HCT116 (cell line): ENCODE data around the gene WDR44. TPM values are rescaled to one million over a fixed set of nuclear protein-coding genes. Genes with fewer than 3 reads are reported as not detected.

ENCODE experiments used
- ATAC-seq: fragments of 200-7000 bp; cut with Tn5 transposase; 2 replicates; pipeline ENCODE4 v1.9.1; 2020; ENCODE audit warnings: mild to moderate bottlenecking, moderate library complexity
- BruUV-seq: library from RNA; stranded (reverse); fragments of 400-500 nt; replicated peaks from 2 replicates; lab custom pipeline; 2021; lab: Mats Ljungman, UMichigan
- CTCF ChIA-PET: fragments of 300-600 bp; sonication (Branson Sonifier 250); formaldehyde crosslinking; loops from one replicate; lab custom pipeline; 2021; ENCODE audit warnings: antibody characterized with exemption; lab: Charles Lee
- POLR2A ChIA-PET: fragments of 300-600, 350-600 bp; sonication (Branson Sonifier 250); formaldehyde crosslinking; loops from one replicate; lab custom pipeline; 2021; ENCODE audit warnings: antibody characterized with exemption; lab: Charles Lee
- RAD21 ChIA-PET, 2 experiments: fragments of 300-600 bp; sonication (Branson Sonifier 250); formaldehyde crosslinking; loops; one replicate each; lab custom pipeline; 2023; ENCODE audit warnings: low total read pairs in 2 of 2; ENCODE audit not compliant: uncharacterized antibody in 2 of 2, unreplicated experiment in 2 of 2, low non-redundant PET in 1 of 2; lab: Charles Lee
- DNase-seq: peaks from one replicate; pipeline ENCODE4 v3.0.0-alpha.2; 2010; ENCODE audit warnings: low read depth, low spot score
- H2AFZ ChIP-seq: fragments of 200-600 bp; shearing (Covaris generic), sonication (generic); 2 replicates; pipeline ENCODE4 v1.6.1; 2017; ENCODE audit warnings: low read depth, mixed run types, mixed read lengths, antibody characterized with exemption, low read length; ENCODE audit not compliant: poor library complexity, severe bottlenecking
- H3K27ac ChIP-seq: 2 replicates; pipeline ENCODE4 v1.5.1; 2012; ENCODE audit warnings: low read depth, low read length
- H3K27me3 ChIP-seq: fragments of 200-600 bp; sonication (generic); 2 replicates; pipeline ENCODE4 v1.6.1; 2016; ENCODE audit warnings: mixed run types, low read length, mixed read lengths; ENCODE audit not compliant: insufficient read depth
- H3K36me3 ChIP-seq, 2 experiments: fragments of 200-500 bp in 1 of 2; fragments of 200-600 bp in 1 of 2; sonication (Bioruptor generic) in 1 of 2; sonication (generic) in 1 of 2; 2 replicates each; pipeline versions ENCODE4 v1.5.1 to v1.6.1; 2014 to 2016; ENCODE audit warnings: low read length in 2 of 2, inconsistent platforms in 1 of 2, mixed read lengths in 1 of 2, mixed run types in 1 of 2; ENCODE audit not compliant: insufficient read depth in 2 of 2, control insufficient read depth in 1 of 2
- H3K4me1 ChIP-seq, 2 experiments: fragments of 200-600 bp in 1 of 2; sonication (generic) in 1 of 2; 2 replicates each; pipeline versions ENCODE4 v1.5.1 to v1.6.1; 2012 to 2017; ENCODE audit warnings: low read length in 2 of 2, inconsistent platforms in 1 of 2, mild to moderate bottlenecking in 1 of 2, mixed read lengths in 1 of 2, mixed run types in 1 of 2, moderate library complexity in 1 of 2; ENCODE audit not compliant: insufficient read depth in 2 of 2, control insufficient read depth in 1 of 2
- H3K4me2 ChIP-seq: fragments of 200-600 bp; sonication (generic); 2 replicates; pipeline ENCODE4 v1.6.1; 2017; ENCODE audit warnings: mixed run types, low read length, mixed read lengths
- H3K4me3 ChIP-seq, 2 experiments: fragments of 200-600 bp in 1 of 2; sonication (generic) in 1 of 2; replicated peaks in 1 of 2; 2 replicates each; pipeline ENCODE4 v1.5.1; 2011 to 2016; ENCODE audit warnings: low read length in 2 of 2, control low read depth in 1 of 2, low read depth in 1 of 2, mild to moderate bottlenecking in 1 of 2, mixed read lengths in 1 of 2, mixed run types in 1 of 2
- H3K79me2 ChIP-seq: fragments of 200-600 bp; sonication (generic); 2 replicates; pipeline ENCODE4 v1.6.1; 2017; ENCODE audit warnings: mild to moderate bottlenecking, mixed run types, low read length, moderate library complexity, mixed read lengths; ENCODE audit not compliant: insufficient read depth
- H3K9ac ChIP-seq: fragments of 200-600 bp; sonication (generic); 2 replicates; pipeline ENCODE4 v1.6.1; 2016; ENCODE audit warnings: low read length, mixed read lengths
- H3K9me2 ChIP-seq: fragments of 200-600 bp; sonication (generic), shearing (Covaris generic); 2 replicates; pipeline ENCODE4 v1.6.1; 2017; ENCODE audit warnings: mixed run types, mild to moderate bottlenecking, moderate library complexity; ENCODE audit not compliant: insufficient read depth
- H3K9me3 ChIP-seq, 2 experiments: fragments of 200-500 bp in 1 of 2; fragments of 200-600 bp in 1 of 2; sonication (Bioruptor generic) in 1 of 2; sonication (generic) in 1 of 2; 2 replicates each; pipeline ENCODE4 v1.6.1; 2014 to 2017; ENCODE audit warnings: low read length in 2 of 2, mixed read lengths in 2 of 2, inconsistent platforms in 1 of 2, low read depth in 1 of 2, mild to moderate bottlenecking in 1 of 2, mixed run types in 1 of 2, moderate library complexity in 1 of 2; ENCODE audit not compliant: control insufficient read depth in 1 of 2, insufficient read depth in 1 of 2
- H4K20me1 ChIP-seq: fragments of 200-600 bp; sonication (generic), shearing (Covaris generic); 2 replicates; pipeline ENCODE4 v1.6.1; 2017; ENCODE audit warnings: mixed run types, mild to moderate bottlenecking, moderate library complexity; ENCODE audit not compliant: insufficient read depth
- CBX3 ChIP-seq: IDR thresholded peaks from 2 replicates; pipeline ENCODE4 v1.6.1; 2012; ENCODE audit warnings: low read depth
- ELF1 ChIP-seq: IDR thresholded peaks from 2 replicates; pipeline ENCODE4 v1.6.1; 2012; ENCODE audit warnings: low read depth, borderline replicate concordance
- POLR2A ChIP-seq: IDR thresholded peaks from 2 replicates; pipeline ENCODE4 v1.7.0; 2011; ENCODE audit warnings: borderline replicate concordance; ENCODE audit not compliant: insufficient read depth, insufficient read length; ENCODE audit errors: extremely low read depth
- POLR2AphosphoS5 ChIP-seq: IDR thresholded peaks from 2 replicates; pipeline ENCODE4 v1.6.1; 2011; ENCODE audit warnings: mild to moderate bottlenecking, low read depth, low read length, moderate library complexity
- SP1 ChIP-seq: IDR thresholded peaks from 2 replicates; pipeline ENCODE4 v1.6.1; 2012; ENCODE audit warnings: low read depth
- TCF7L2 ChIP-seq: IDR thresholded peaks from 2 replicates; pipeline ENCODE4 v1.7.0; 2011; ENCODE audit warnings: borderline replicate concordance, inconsistent platforms; ENCODE audit not compliant: insufficient read depth, insufficient read length; ENCODE audit errors: extremely low read depth
- ZNF274 ChIP-seq: fragments of 200-500 bp; sonication (Bioruptor generic); IDR thresholded peaks from 2 replicates; pipeline ENCODE4 v1.6.1; 2014; ENCODE audit warnings: mild to moderate bottlenecking, low read depth, low read length, inconsistent platforms
- intact Hi-C: fragments of 100-400 bp; cut with micrococcal nuclease; formaldehyde crosslinking; loops from 2 replicates; pipeline ENCODE4 v1.10.0; 2022
- total RNA-seq: library from RNA; stranded (reverse); gene quantifications from one replicate; pipeline ENCODE4 v1.2.1, GENCODE V29; 2021; ENCODE audit not compliant: unreplicated experiment
- TF ChIP-seq, protein P1 (sequence below): IDR thresholded peaks from 2 replicates; pipeline ENCODE4 v1.6.1; 2012; ENCODE audit warnings: low read depth
- TF ChIP-seq, protein P2 (sequence below): IDR thresholded peaks from 2 replicates; pipeline ENCODE4 v1.6.1; 2012
- TF ChIP-seq, protein P3 (sequence below): IDR thresholded peaks from 2 replicates; pipeline ENCODE4 v1.6.1; 2012
- TF ChIP-seq, protein P4 (sequence below), 3 experiments: fragments of 200-600 bp in 1 of 3; sonication (generic) in 1 of 3; IDR thresholded peaks in 2 of 3; conservative IDR thresholded peaks in 1 of 3; 2 replicates each; pipeline ENCODE4 v1.5.1; 2012 to 2017; ENCODE audit warnings: low read depth in 2 of 3, low read length in 2 of 3, antibody characterized with exemption in 1 of 3, borderline replicate concordance in 1 of 3, control low read depth in 1 of 3, mild to moderate bottlenecking in 1 of 3, mixed read lengths in 1 of 3, mixed run types in 1 of 3, moderate library complexity in 1 of 3; ENCODE audit not compliant: insufficient read depth in 1 of 3

The WDR44 gene
- total RNA-seq, 1 experiment from 2014 or later: 12.2 TPM

- TF ChIP-seq, protein P1, sequence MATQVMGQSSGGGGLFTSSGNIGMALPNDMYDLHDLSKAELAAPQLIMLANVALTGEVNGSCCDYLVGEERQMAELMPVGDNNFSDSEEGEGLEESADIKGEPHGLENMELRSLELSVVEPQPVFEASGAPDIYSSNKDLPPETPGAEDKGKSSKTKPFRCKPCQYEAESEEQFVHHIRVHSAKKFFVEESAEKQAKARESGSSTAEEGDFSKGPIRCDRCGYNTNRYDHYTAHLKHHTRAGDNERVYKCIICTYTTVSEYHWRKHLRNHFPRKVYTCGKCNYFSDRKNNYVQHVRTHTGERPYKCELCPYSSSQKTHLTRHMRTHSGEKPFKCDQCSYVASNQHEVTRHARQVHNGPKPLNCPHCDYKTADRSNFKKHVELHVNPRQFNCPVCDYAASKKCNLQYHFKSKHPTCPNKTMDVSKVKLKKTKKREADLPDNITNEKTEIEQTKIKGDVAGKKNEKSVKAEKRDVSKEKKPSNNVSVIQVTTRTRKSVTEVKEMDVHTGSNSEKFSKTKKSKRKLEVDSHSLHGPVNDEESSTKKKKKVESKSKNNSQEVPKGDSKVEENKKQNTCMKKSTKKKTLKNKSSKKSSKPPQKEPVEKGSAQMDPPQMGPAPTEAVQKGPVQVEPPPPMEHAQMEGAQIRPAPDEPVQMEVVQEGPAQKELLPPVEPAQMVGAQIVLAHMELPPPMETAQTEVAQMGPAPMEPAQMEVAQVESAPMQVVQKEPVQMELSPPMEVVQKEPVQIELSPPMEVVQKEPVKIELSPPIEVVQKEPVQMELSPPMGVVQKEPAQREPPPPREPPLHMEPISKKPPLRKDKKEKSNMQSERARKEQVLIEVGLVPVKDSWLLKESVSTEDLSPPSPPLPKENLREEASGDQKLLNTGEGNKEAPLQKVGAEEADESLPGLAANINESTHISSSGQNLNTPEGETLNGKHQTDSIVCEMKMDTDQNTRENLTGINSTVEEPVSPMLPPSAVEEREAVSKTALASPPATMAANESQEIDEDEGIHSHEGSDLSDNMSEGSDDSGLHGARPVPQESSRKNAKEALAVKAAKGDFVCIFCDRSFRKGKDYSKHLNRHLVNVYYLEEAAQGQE: no peak
- TF ChIP-seq, protein P2, sequence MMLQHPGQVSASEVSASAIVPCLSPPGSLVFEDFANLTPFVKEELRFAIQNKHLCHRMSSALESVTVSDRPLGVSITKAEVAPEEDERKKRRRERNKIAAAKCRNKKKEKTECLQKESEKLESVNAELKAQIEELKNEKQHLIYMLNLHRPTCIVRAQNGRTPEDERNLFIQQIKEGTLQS: no peak
- TF ChIP-seq TCF7L2: no peak
- TF ChIP-seq SP1: no peak
Measured at GRCh38 chrX:118498351-118498750, 152.4 kb downstream of the WDR44 start (continued).

- TF ChIP-seq ZNF274: no peak
- no peak for TF ChIP-seq POLR2A
- TF ChIP-seq CBX3: no peak
- TF ChIP-seq TCF7L2: no peak
- TF ChIP-seq, protein P1: no peak
- TF ChIP-seq, protein P2: no peak
- TF ChIP-seq POLR2AphosphoS5: no peak
- TF ChIP-seq, protein P3, sequence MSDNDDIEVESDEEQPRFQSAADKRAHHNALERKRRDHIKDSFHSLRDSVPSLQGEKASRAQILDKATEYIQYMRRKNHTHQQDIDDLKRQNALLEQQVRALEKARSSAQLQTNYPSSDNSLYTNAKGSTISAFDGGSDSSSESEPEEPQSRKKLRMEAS: no peak
- TF ChIP-seq, protein P4, sequence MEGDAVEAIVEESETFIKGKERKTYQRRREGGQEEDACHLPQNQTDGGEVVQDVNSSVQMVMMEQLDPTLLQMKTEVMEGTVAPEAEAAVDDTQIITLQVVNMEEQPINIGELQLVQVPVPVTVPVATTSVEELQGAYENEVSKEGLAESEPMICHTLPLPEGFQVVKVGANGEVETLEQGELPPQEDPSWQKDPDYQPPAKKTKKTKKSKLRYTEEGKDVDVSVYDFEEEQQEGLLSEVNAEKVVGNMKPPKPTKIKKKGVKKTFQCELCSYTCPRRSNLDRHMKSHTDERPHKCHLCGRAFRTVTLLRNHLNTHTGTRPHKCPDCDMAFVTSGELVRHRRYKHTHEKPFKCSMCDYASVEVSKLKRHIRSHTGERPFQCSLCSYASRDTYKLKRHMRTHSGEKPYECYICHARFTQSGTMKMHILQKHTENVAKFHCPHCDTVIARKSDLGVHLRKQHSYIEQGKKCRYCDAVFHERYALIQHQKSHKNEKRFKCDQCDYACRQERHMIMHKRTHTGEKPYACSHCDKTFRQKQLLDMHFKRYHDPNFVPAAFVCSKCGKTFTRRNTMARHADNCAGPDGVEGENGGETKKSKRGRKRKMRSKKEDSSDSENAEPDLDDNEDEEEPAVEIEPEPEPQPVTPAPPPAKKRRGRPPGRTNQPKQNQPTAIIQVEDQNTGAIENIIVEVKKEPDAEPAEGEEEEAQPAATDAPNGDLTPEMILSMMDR (IDR thresholded peaks at IDR 0.05 in 2 of 3, conservative IDR thresholded peaks at IDR 0.05 in 1 of 3; ENCODE audit: borderline replicate concordance in 1 of 3, insufficient read depth in 1 of 3, low read depth in 2 of 3, low read length in 2 of 3): no peak
- TF ChIP-seq ELF1: no peak
- Histone ChIP-seq H3K4me2 (no peak overlapping the region), H2AFZ (no peak overlapping the region), H3K27ac (no peak overlapping the region), H3K9ac (no peak overlapping the region), H3K4me1 (peaks cover 3 to 9% of the 10 kb centered on the region in 2 experiments; a peak in 1 of 4 replicates), H3K9me3 (no peaks in the 10 kb centered on the region), H4K20me1 (no peaks in the 10 kb centered on the region), H3K36me3 (no peaks in the 10 kb centered on the region), H3K9me2 (no peaks in the 10 kb centered on the region), H3K4me3 (no peak overlapping the region), H3K79me2 (no peaks in the 10 kb centered on the region), H3K27me3 (no peaks in the 10 kb centered on the region; the same call in 1 of the 2 replicates)
- RAD21 ChIA-PET: no interaction called here
- ATAC-seq (no peak), DNase-seq (no peak)
- intact Hi-C loops: no loop called here
- no TSS peak for BruUV-seq
- CTCF ChIA-PET: no interaction called here
- POLR2A ChIA-PET: no interaction called here
Measured at GRCh38 chrX:118498755-118499154, 152.8 kb downstream of the WDR44 start.
